HG02623 (cell line): ENCODE data around the gene UBE2U.

Experiments
- ATAC-seq: cut with Tn5 transposase; IDR thresholded peaks from one replicate; pipeline ENCODE4 v1.9.1; 2021; ENCODE audit warnings: moderate library complexity; ENCODE audit not compliant: unreplicated experiment

Gene UBE2U

GRCh38 chr1:64287071-64287470 lies 83.6 kb downstream of the UBE2U start:
- ATAC-seq = no peak

- no peak for ATAC-seq
Measured at GRCh38 chr1:64290420-64290819, 87.0 kb downstream of the UBE2U start.

- ATAC-seq = no peak
Measured at GRCh38 chr1:64291931-64292330, 88.5 kb downstream of the UBE2U start.

- no peak for ATAC-seq
Measured at GRCh38 chr1:64292399-64292798, 89.0 kb downstream of the UBE2U start.

GRCh38 chr1:64293820-64294219 lies 90.4 kb downstream of the UBE2U start:
- ATAC-seq = no peak

- no peak for ATAC-seq
Measured at GRCh38 chr1:64295136-64295535, 91.7 kb downstream of the UBE2U start.

GRCh38 chr1:64295561-64295960 lies 92.1 kb downstream of the UBE2U start:
- ATAC-seq = no peak

GRCh38 chr1:64296459-64296858 lies 93.0 kb downstream of the UBE2U start:
- ATAC-seq = no peak

GRCh38 chr1:64302194-64302593 lies 98.8 kb downstream of the UBE2U start:
- ATAC-seq = no peak

GRCh38 chr1:64302971-64303370 lies 99.5 kb downstream of the UBE2U start:
- no peak for ATAC-seq

- ATAC-seq = no peak
Measured at GRCh38 chr1:64304823-64305222, 101.4 kb downstream of the UBE2U start.

- no peak for ATAC-seq
Measured at GRCh38 chr1:64308866-64309265, 105.4 kb downstream of the UBE2U start.

GRCh38 chr1:64309431-64309831 lies 106.0 kb downstream of the UBE2U start:
- no peak for ATAC-seq

- no peak for ATAC-seq
Measured at GRCh38 chr1:64310760-64311159, 107.3 kb downstream of the UBE2U start.

- no peak for ATAC-seq
Measured at GRCh38 chr1:64312431-64312830, 109.0 kb downstream of the UBE2U start.

- ATAC-seq = no peak
Measured at GRCh38 chr1:64315402-64315801, 112.0 kb downstream of the UBE2U start.
